Lower lobe of right lung (tissue), 2 donors: Measurements from ENCODE around the gene KRT16. TPM values are rescaled to one million over a fixed set of nuclear protein-coding genes. Genes with fewer than 3 reads are reported as not detected.
A peak's percentile ranks its signal among the peaks of the same experiment; 100 is the strongest.
"Not testable (repeated sequence)": the region's sequence is repeated elsewhere in the genome, so short reads cannot be mapped to it uniquely, and the experiment has no call there.

Source experiments
- ATAC-seq, 2 donors: fragments of 200-7000 bp; cut with Tn5 transposase; one replicate each; pipeline ENCODE4 v1.9.1; 2020 to 2022; ENCODE audit warnings: mild to moderate bottlenecking in 2 of 2, moderate library complexity in 2 of 2
- DNase-seq: peaks from one replicate; pipeline ENCODE4 v3.0.0-alpha.2; 2020
- H3K27ac ChIP-seq: fragments of 200-600 bp; one replicate; pipeline ENCODE4 v1.8.0; 2022
- H3K27me3 ChIP-seq: fragments of 200-600 bp; one replicate; pipeline ENCODE4 v1.8.0; 2022; ENCODE audit warnings: low read depth
- H3K36me3 ChIP-seq: fragments of 200-600 bp; one replicate; pipeline ENCODE4 v1.8.0; 2022; ENCODE audit warnings: mild to moderate bottlenecking
- H3K4me1 ChIP-seq: fragments of 200-600 bp; one replicate; pipeline ENCODE4 v1.8.0; 2022
- H3K4me3 ChIP-seq: fragments of 200-600 bp; one replicate; pipeline ENCODE4 v1.8.0; 2022; ENCODE audit warnings: mild to moderate bottlenecking
- H3K9me3 ChIP-seq: fragments of 200-600 bp; one replicate; pipeline ENCODE4 v1.8.0; 2022
- CTCF ChIP-seq: fragments of 200-600 bp; IDR thresholded peaks from one replicate; pipeline ENCODE4 v1.8.0; 2022; ENCODE audit warnings: antibody characterized with exemption, mild to moderate bottlenecking
- intact Hi-C: fragments of 100-400 bp; cut with DNase I; formaldehyde crosslinking; loops from one replicate; pipeline ENCODE4 v1.11.0; 2022
- total RNA-seq: library from RNA; stranded (reverse); fragmentation: NEBNext Ultra II Directional; extraction: Animal tissue kit (Norgen Biotek cat#: 25700); gene quantifications from one replicate; pipeline ENCODE4 v1.2.1, GENCODE V29; 2021
- donor health status: DM: no; HTN: yes; CAD: no; lungs with severe emphysema.

KRT16 gene
- total RNA-seq, 1 donor from 2014 or later: not detected

DNA sequence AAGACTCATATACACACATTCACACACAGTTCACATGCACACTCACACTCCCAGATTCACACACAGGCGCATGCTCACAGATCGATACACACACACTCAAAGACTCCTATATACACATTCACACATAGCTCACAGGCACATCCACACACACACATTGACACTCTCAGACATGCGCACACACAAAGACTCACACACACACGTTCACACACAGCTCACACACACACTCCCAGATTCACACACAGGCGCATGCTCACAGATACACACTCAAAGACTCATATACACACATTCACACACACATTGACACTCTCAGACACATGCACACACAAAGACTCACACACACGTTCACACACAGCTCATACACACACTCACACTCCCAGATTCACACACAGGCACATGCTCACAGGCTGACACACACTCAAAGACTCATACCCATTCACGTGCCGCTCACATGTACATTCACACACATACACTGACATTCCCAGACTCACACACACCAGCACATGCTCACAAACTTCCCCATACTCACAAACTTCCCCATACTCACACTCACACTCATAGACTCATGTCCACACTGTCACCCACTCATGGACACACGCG, 37.5 kb upstream of the KRT16 start:
- H3K4me1 ChIP-seq: peaks cover 32% of the 10 kb centered on the region
- H3K4me3 ChIP-seq: no peak overlapping the region
- no peaks in the 10 kb centered on the region for H3K36me3 ChIP-seq
- no peaks in the 10 kb centered on the region for H3K27me3 ChIP-seq
- no peaks in the 10 kb centered on the region for H3K9me3 ChIP-seq
- DNase-seq: no peak
- no peak for ATAC-seq
- H3K27ac ChIP-seq: peak overlapping the region; percentile 88
- no peak for TF ChIP-seq CTCF
- intact Hi-C loops: no loop called here

DNA sequence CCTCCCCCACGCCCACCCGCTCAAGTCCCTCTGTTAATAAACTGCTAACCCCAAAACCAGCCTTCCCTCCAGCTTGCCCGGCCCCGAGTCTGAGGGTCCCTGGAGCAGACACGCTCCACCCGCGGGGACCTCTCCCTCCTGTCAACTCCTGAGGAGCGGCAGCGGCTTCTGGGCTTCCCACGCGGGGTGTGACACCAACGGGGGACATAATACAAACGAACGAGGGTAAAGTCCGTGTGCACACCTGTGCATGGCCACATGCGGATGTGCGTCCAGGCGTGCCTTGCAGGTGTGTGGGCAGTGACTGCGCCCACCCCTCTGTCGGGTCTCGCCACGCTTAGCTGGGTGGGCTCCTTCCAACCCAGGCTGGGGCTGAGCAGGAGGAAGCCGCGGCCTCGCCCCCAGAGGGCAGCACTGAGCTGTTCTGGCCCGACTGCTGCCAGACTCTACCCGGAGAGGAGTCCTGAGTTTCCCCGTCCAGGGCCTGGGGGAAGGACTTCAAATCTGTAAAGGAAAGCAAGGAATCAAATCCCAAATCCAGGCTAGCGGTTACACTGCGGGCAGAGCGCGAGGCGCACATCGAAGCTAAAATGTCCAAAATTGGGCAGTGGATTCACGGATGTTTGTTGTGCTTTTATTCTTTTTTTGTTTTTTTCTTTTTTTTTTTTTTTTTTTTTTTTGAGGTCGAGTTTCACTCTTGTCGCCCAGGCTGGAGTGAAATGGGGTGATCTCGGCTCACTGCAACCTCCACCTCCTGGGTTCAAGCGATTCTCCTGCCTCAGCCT, 36.0 kb upstream of the KRT16 start:
- DNase-seq (peak; percentile 90), ATAC-seq (peak; percentile 92 to 93)
- peaks cover 26% of the 10 kb centered on the region for H3K4me1 ChIP-seq
- TF ChIP-seq CTCF: peak; percentile 97
- H3K4me3 ChIP-seq: peak overlapping the region; percentile 51
- H3K27ac ChIP-seq: peak overlapping the region; percentile 33
- no peaks in the 10 kb centered on the region for H3K27me3 ChIP-seq
- no peaks in the 10 kb centered on the region for H3K36me3 ChIP-seq
- H3K9me3 ChIP-seq: no peaks in the 10 kb centered on the region
- intact Hi-C loops: no loop called here

DNA sequence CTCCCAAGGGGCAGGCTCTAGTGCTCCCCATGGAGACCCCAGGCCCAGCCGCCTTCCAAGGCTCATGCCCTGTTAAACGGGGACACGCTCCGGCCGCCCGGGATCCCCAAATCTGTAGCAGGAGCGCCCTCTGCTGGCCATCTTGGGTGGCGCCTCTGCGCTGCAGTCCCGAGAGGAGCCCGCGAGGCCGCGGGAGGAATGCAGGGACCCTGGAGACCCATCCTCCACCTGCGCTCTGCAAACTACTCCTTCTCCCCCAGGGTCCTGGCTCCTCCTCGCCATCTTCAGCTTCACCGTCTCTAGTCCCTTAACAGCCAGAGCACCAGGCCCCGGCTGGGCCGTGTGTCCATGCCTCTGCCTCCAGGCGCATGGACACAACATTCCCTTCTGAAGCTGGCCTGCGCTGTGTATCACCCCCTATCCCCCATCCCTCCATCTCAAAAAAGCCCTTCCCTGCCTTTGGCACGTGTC, 35.4 kb upstream of the KRT16 start:
- Histone ChIP-seq H3K9me3 (no peaks in the 10 kb centered on the region), H3K36me3 (no peaks in the 10 kb centered on the region), H3K4me1 (peaks cover 26% of the 10 kb centered on the region), H3K27me3 (no peaks in the 10 kb centered on the region), H3K27ac (no peak overlapping the region), H3K4me3 (peak overlapping the region; percentile 51)
- TF ChIP-seq CTCF: peak; percentile 96
- intact Hi-C loops: no loop called here
- DNase-seq (peak; percentile 92), ATAC-seq (peak; percentile 85 to 87)

DNA sequence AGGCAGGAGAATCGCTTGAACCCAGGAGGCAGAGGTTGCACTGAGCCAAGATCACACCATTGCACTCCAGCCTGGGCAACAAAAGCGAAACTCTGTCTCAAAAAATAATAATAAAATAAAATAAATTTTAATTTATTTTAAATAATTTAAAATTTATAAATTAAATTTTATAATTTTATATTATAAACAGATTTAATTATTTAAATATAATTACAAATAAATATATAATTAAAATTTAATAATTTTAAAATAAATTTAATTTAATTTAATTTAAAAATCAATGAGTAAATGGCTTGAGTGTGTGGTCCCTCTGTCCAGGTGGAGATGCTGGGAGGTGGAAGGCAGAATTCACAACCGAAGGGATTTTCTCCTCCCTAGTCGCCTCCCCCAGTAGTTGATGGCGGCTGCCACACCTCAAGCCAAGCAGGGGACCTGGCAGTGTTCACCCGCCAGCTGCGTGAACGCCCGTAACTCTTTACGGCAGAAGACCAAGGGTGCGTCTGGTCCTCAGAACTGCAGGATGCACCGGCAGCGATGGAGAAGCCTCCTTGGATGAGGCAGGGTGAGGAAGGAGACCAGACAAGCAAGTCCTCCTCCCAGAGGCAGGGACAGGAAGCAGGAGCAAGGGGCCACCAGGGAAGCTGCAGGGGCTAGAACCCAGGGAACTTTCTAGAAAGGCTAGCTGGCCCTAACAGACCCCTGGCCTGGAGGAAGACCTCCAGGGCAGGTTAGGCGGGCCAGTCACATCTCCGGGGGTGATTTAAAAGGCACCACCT, 34.7 kb upstream of the KRT16 start:
- Histone ChIP-seq H3K36me3 (no peaks in the 10 kb centered on the region), H3K9me3 (no peaks in the 10 kb centered on the region), H3K4me1 (peaks cover 26% of the 10 kb centered on the region), H3K4me3 (no peak overlapping the region), H3K27me3 (no peaks in the 10 kb centered on the region), H3K27ac (no peak overlapping the region)
- TF ChIP-seq CTCF: no peak
- ATAC-seq (no peak), DNase-seq (no peak)
- intact Hi-C loops: no loop called here

DNA sequence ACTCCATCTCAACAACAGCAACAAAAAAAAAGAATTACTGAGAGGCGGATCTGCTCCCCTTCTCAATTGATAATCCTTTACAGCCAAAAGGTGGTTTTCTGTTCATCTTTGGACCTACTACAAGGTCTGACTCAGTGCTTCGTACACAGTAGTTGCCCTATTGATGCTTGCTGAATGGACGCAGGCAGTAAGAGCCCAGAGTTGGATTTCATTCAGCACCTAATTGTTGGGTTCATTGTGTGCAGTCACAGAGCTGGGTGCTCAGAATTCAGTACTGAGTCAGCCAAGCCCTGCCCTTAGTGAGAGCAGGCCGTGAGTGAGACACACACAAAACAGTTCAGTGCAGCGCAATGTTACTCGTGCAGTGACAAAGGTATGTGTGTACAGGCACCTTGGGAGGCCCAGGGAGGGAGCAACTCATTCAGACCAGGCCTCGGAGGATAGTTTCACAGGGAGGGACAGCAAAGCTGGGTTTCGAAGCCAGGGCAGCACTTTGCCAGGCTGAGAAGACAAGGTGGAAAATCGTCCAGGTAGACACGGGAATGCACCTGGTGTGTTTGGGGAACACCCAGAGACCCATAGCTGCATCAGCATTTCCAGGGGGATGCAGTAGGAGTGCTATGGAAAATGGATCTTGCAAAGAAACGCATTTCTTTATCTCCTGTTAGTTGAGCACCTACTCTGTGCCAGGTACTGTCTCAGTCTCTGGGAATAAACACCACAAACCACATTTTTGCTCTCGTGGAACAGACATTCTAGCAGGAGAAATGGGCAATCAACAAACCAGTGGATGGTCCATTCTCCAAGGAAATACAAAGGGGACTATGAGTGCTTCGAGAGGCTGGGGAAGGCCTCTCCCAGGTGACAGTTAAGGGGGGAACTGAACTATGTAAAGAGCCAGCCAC, 29.9 kb upstream of the KRT16 start:
- DNase-seq: no peak
- Histone ChIP-seq H3K4me3 (no peak overlapping the region), H3K4me1 (no peaks in the 10 kb centered on the region), H3K36me3 (no peaks in the 10 kb centered on the region), H3K9me3 (no peaks in the 10 kb centered on the region), H3K27me3 (no peaks in the 10 kb centered on the region), H3K27ac (no peak overlapping the region)
- TF ChIP-seq CTCF: no peak
- ATAC-seq: no peak
- intact Hi-C loops: no loop called here

GRCh38 chr17:41640596-41640995, 28.0 kb upstream of the KRT16 start:
- intact Hi-C loops, H3K9me3 ChIP-seq, H3K27me3 ChIP-seq, H3K36me3 ChIP-seq, DNase-seq, H3K4me1 ChIP-seq, H3K27ac ChIP-seq, ATAC-seq, H3K4me3 ChIP-seq: not testable (repeated sequence)
